GM19193 (cell line): Measurements from ENCODE around the gene RNF169.

Experiments
- POLR2A ChIP-seq: IDR thresholded peaks from 4 replicates; pipeline ENCODE4 v1.6.1; 2011; ENCODE audit not compliant: insufficient read depth, insufficient read length; ENCODE audit errors: extremely low read depth

The RNF169 gene

GRCh38 chr11:74743640-74744039 is 5.0 kb upstream of the RNF169 start:
- no peak for TF ChIP-seq POLR2A

- no peak for TF ChIP-seq POLR2A
Measured at GRCh38 chr11:74744277-74744676, 4.4 kb upstream of the RNF169 start.

GRCh38 chr11:74746868-74747267 is 1.8 kb upstream of the RNF169 start:
- no peak for TF ChIP-seq POLR2A

- TF ChIP-seq POLR2A, result no peak
Measured at GRCh38 chr11:74749127-74749964, 697 bp downstream of the RNF169 start.

GRCh38 chr11:74749965-74750296 is 1.3 kb downstream of the RNF169 start:
- TF ChIP-seq POLR2A, result no peak

GRCh38 chr11:74751303-74751702 is 2.7 kb downstream of the RNF169 start:
- no peak for TF ChIP-seq POLR2A

- no peak for TF ChIP-seq POLR2A
Measured at GRCh38 chr11:74754507-74755252, 6.0 kb downstream of the RNF169 start.

GRCh38 chr11:74755395-74755995 is 6.8 kb downstream of the RNF169 start:
- TF ChIP-seq POLR2A, result no peak

GRCh38 chr11:74756571-74756970 is 7.9 kb downstream of the RNF169 start:
- no peak for TF ChIP-seq POLR2A

GRCh38 chr11:74766905-74767304 is 18.3 kb downstream of the RNF169 start:
- no peak for TF ChIP-seq POLR2A

GRCh38 chr11:74769055-74769707 is 20.5 kb downstream of the RNF169 start:
- no peak for TF ChIP-seq POLR2A

GRCh38 chr11:74770456-74770855 is 21.8 kb downstream of the RNF169 start:
- no peak for TF ChIP-seq POLR2A

- TF ChIP-seq POLR2A, result no peak
Measured at GRCh38 chr11:74771139-74771538, 22.5 kb downstream of the RNF169 start.

- no peak for TF ChIP-seq POLR2A
Measured at GRCh38 chr11:74773476-74773875, 24.8 kb downstream of the RNF169 start.

GRCh38 chr11:74775762-74776161 is 27.1 kb downstream of the RNF169 start:
- no peak for TF ChIP-seq POLR2A

GRCh38 chr11:74776546-74776945 is 27.9 kb downstream of the RNF169 start:
- no peak for TF ChIP-seq POLR2A

GRCh38 chr11:74777038-74777437 is 28.4 kb downstream of the RNF169 start:
- TF ChIP-seq POLR2A, result no peak
